ENCODE results near the gene NKX1-1. TPM values are rescaled to one million over a fixed set of nuclear protein-coding genes. Genes with fewer than 3 reads are reported as not detected.

The NKX1-1 gene
- total and polyA plus RNA-seq, 9 of the 15 experiments (the other 6 are each of a cell fraction or from before 2014, with no cell fraction given) = not detected

- in situ Hi-C loops (cut with MboI) = no loop called here
- intact Hi-C loops (cut with micrococcal nuclease) = no loop called here
- peaks cover 0 to 61% of the 10 kb centered on the region in 2 experiments; a peak in 3 of 5 replicates for H3K27me3 ChIP-seq (ENCODE audit: control insufficient read depth in 2 of 2, insufficient read depth in 2 of 2, low read length in 2 of 2)
- H3K27ac ChIP-seq (ENCODE audit: extremely low read depth, low read depth, low read length) = no peak overlapping the region
- no peaks in the 10 kb centered on the region for H3K79me2 ChIP-seq (ENCODE audit: control insufficient read depth, insufficient read depth, low read length)
- BruUV-seq (replicated peaks) = no TSS peak
- POLR2A ChIA-PET = interaction anchor here (0.6 to 0.7 kb wide), 2 partner anchors 38 to 422 kb away, joined by 3 to 5 read pairs; no protein-coding TSS in a partner anchor
- H2AFZ ChIP-seq (ENCODE audit: low read depth, low read length) = no peak overlapping the region
- H3K9me1 ChIP-seq (ENCODE audit: control insufficient read depth, insufficient read depth, low read length) = no peaks in the 10 kb centered on the region
- no peak for FAIRE-seq
- ATAC-seq = no peak
- H3K9ac ChIP-seq (ENCODE audit: insufficient read depth in 1 of 2, low read depth in 2 of 2, low read length in 2 of 2) = no peak overlapping the region
- no peak overlapping the region for H3K4me3 ChIP-seq
- peaks cover 2% of the 10 kb centered on the region; the same call in 1 of the 2 replicates for H4K20me1 ChIP-seq (replicated peaks; ENCODE audit: control insufficient read depth, insufficient read depth, low read length)
- H3K4me2 ChIP-seq (ENCODE audit: insufficient read depth, low read length) = no peak overlapping the region
- peaks cover 1% of the 10 kb centered on the region for H3K9me3 ChIP-seq (replicated peaks; ENCODE audit: control insufficient read depth, insufficient read depth, low read depth, low read length)
- H3K4me1 ChIP-seq (replicated peaks in 1 of 2; ENCODE audit: control insufficient read depth in 2 of 2, insufficient read depth in 2 of 2, low read length in 2 of 2) = peaks cover 0 to 12% of the 10 kb centered on the region in 2 experiments; a peak in 1 of 5 replicates
- H3K36me3 ChIP-seq (ENCODE audit: control insufficient read depth, insufficient read depth, low read length) = no peaks in the 10 kb centered on the region
- WGBS (ENCODE audit: insufficient coverage, low coverage, missing lambda C conversion rate) = 5% methylated on average over 18 of the region's 18 CpGs
- CTCF ChIA-PET (ENCODE audit: low intra/inter-chr PET ratio) = no interaction called here
- no peak for TF ChIP-seq SREBF1 (IDR thresholded peaks at IDR 0.05; ENCODE audit: borderline replicate concordance, low read depth, low read length)
- TF ChIP-seq PREB (CRISPR knock-in tag; IDR thresholded peaks at IDR 0.05) = no peak
- no peak for TF ChIP-seq SOX6 (IDR thresholded peaks at IDR 0.05)
- no peak for TF ChIP-seq HDAC6 (IDR thresholded peaks at IDR 0.05; ENCODE audit: low read depth, low read length)
- TF ChIP-seq NONO (IDR thresholded peaks at IDR 0.05; ENCODE audit: low read depth in 2 of 2, low read length in 1 of 2) = 0 out of 4 replicates have a peak, but pooled peaks of 1 of the 2 experiments have one; percentile 51
- no peak for DNase-seq (ENCODE audit: extremely low read depth in 1 of 4, low spot score in 3 of 4)
Observed at GRCh38 chr4:1447676-1448588, 41.7 kb upstream of the NKX1-1 start.

Measured in K562 (cell line).